GM06990 (cell line): ENCODE measurements around the gene MRPL18.

Source experiments
- DNase-seq: peaks from one replicate; pipeline ENCODE4 v3.0.0-alpha.2; 2011; ENCODE audit not compliant: insufficient read length; ENCODE audit errors: extremely low read depth
- H3K27me3 ChIP-seq: replicated peaks from 2 replicates; pipeline ENCODE4 v1.6.0; 2011; ENCODE audit warnings: low read length; ENCODE audit not compliant: control insufficient read depth, insufficient read depth
- H3K36me3 ChIP-seq: 2 replicates; pipeline ENCODE4 v1.5.1; 2011; ENCODE audit warnings: low read length; ENCODE audit not compliant: control insufficient read depth, insufficient read depth
- H3K4me3 ChIP-seq: replicated peaks from 2 replicates; pipeline ENCODE4 v1.5.1; 2011; ENCODE audit warnings: low read depth, mild to moderate bottlenecking, control low read depth, low read length
- CTCF ChIP-seq: IDR thresholded peaks from 2 replicates; pipeline ENCODE4 v1.5.1; 2011; ENCODE audit warnings: low read length, control low read depth, mild to moderate bottlenecking, inconsistent platforms; ENCODE audit not compliant: insufficient read depth, poor library complexity, severe bottlenecking

MRPL18 gene

GRCh38 chr6:159766906-159767305, 23.4 kb upstream of the MRPL18 start:
- no peak for TF ChIP-seq CTCF
- H3K4me3 ChIP-seq, result no peak overlapping the region
- peaks cover 13% of the 10 kb centered on the region for H3K36me3 ChIP-seq
- no peak for DNase-seq
- no peaks in the 10 kb centered on the region for H3K27me3 ChIP-seq

GRCh38 chr6:159769470-159769869, 20.8 kb upstream of the MRPL18 start:
- peaks cover 11% of the 10 kb centered on the region for H3K36me3 ChIP-seq
- no peaks in the 10 kb centered on the region for H3K27me3 ChIP-seq
- TF ChIP-seq CTCF, result no peak
- no peak for DNase-seq
- no peak overlapping the region for H3K4me3 ChIP-seq

GRCh38 chr6:159772196-159772595, 18.1 kb upstream of the MRPL18 start:
- Histone ChIP-seq H3K36me3 (peaks cover 13% of the 10 kb centered on the region), H3K4me3 (no peak overlapping the region), H3K27me3 (no peaks in the 10 kb centered on the region)
- no peak for DNase-seq
- TF ChIP-seq CTCF, result no peak

- Histone ChIP-seq H3K4me3 (no peak overlapping the region), H3K27me3 (no peaks in the 10 kb centered on the region), H3K36me3 (peaks cover 17% of the 10 kb centered on the region)
- DNase-seq, result no peak
- TF ChIP-seq CTCF, result no peak
Measured at GRCh38 chr6:159777240-159777904, 12.9 kb upstream of the MRPL18 start.

- Histone ChIP-seq H3K36me3 (peaks cover 25% of the 10 kb centered on the region), H3K4me3 (no peak overlapping the region), H3K27me3 (no peaks in the 10 kb centered on the region)
- DNase-seq, result no peak
- no peak for TF ChIP-seq CTCF
Measured at GRCh38 chr6:159778131-159778530, 12.1 kb upstream of the MRPL18 start.
